Trophoblast cell (in vitro differentiated cells and primary cell): Measurements from ENCODE around the gene DNAJB4.
"Not testable (repeated sequence)": the region's sequence is repeated elsewhere in the genome, so short reads cannot be mapped to it uniquely, and the experiment has no call there.

Experiments
- DNase-seq, 2 donors: peaks; one replicate each; pipeline ENCODE4 v3.0.0-alpha.2; 2016
- H2AFZ ChIP-seq: 2 replicates; pipeline ENCODE4 v1.6.1; 2013; ENCODE audit warnings: low read length, moderate library complexity, mild to moderate bottlenecking; ENCODE audit not compliant: insufficient read depth, poor library complexity
- H2AK5ac ChIP-seq: 2 replicates; pipeline ENCODE4 v1.6.1; 2013; ENCODE audit warnings: mild to moderate bottlenecking, low read length
- H2BK120ac ChIP-seq: 2 replicates; pipeline ENCODE4 v1.6.1; 2013; ENCODE audit warnings: low read length, mild to moderate bottlenecking, moderate library complexity; ENCODE audit not compliant: insufficient read depth, poor library complexity
- H2BK12ac ChIP-seq: 2 replicates; pipeline ENCODE4 v1.6.1; 2013; ENCODE audit warnings: mild to moderate bottlenecking, low read length, moderate library complexity
- H2BK5ac ChIP-seq: 2 replicates; pipeline ENCODE4 v1.6.1; 2013; ENCODE audit warnings: low read length, low read depth, moderate library complexity, mild to moderate bottlenecking; ENCODE audit not compliant: poor library complexity
- H3K14ac ChIP-seq: 2 replicates; pipeline ENCODE4 v1.6.1; 2013; ENCODE audit warnings: mild to moderate bottlenecking, low read length
- H3K18ac ChIP-seq: 2 replicates; pipeline ENCODE4 v1.6.1; 2013; ENCODE audit warnings: mild to moderate bottlenecking, low read length
- H3K23ac ChIP-seq: 2 replicates; pipeline ENCODE4 v1.6.1; 2013; ENCODE audit warnings: low read length
- H3K27ac ChIP-seq: 2 replicates; pipeline ENCODE4 v1.5.1; 2013; ENCODE audit warnings: low read depth, mild to moderate bottlenecking, inconsistent platforms, low read length, moderate library complexity
- H3K27me3 ChIP-seq: 2 replicates; pipeline ENCODE4 v1.6.1; 2013; ENCODE audit warnings: inconsistent platforms, mild to moderate bottlenecking, low read length, moderate library complexity; ENCODE audit not compliant: insufficient read depth
- H3K36me3 ChIP-seq, 2 experiments: 1 replicate in 1 of 2; 2 replicates in 1 of 2; pipeline ENCODE4 v1.6.1; 2013; ENCODE audit warnings: low read length in 2 of 2, mild to moderate bottlenecking in 2 of 2, moderate library complexity in 1 of 2; ENCODE audit not compliant: insufficient read depth in 2 of 2, control insufficient read depth in 1 of 2
- H3K4ac ChIP-seq: 2 replicates; pipeline ENCODE4 v1.6.1; 2013; ENCODE audit warnings: low read depth, mild to moderate bottlenecking, low read length, moderate library complexity
- H3K4me1 ChIP-seq, 2 experiments: 1 replicate in 1 of 2; 2 replicates in 1 of 2; pipeline ENCODE4 v1.6.1; 2013; ENCODE audit warnings: low read length in 2 of 2, mild to moderate bottlenecking in 2 of 2, moderate library complexity in 1 of 2; ENCODE audit not compliant: insufficient read depth in 2 of 2, control insufficient read depth in 1 of 2
- H3K4me2 ChIP-seq: 2 replicates; pipeline ENCODE4 v1.6.1; 2013; ENCODE audit warnings: inconsistent platforms, mild to moderate bottlenecking, low read length, moderate library complexity
- H3K4me3 ChIP-seq: 2 replicates; pipeline ENCODE4 v1.5.1; 2013; ENCODE audit warnings: mild to moderate bottlenecking, low read depth, low read length, inconsistent platforms
- H3K79me1 ChIP-seq: one replicate; pipeline ENCODE4 v1.6.1; 2013; ENCODE audit warnings: low read length
- H3K79me2 ChIP-seq: 2 replicates; pipeline ENCODE4 v1.6.1; 2013; ENCODE audit warnings: low read length, mild to moderate bottlenecking; ENCODE audit not compliant: control insufficient read depth, insufficient read depth, poor library complexity
- H3K9ac ChIP-seq: 2 replicates; pipeline ENCODE4 v1.6.1; 2013; ENCODE audit warnings: mild to moderate bottlenecking, low read length
- H3K9me3 ChIP-seq: 2 replicates; pipeline ENCODE4 v1.6.1; 2013; ENCODE audit warnings: low read depth, mild to moderate bottlenecking, control low read depth, inconsistent platforms, low read length; ENCODE audit not compliant: insufficient read depth
- H4K12ac ChIP-seq: 2 replicates; pipeline ENCODE4 v1.6.1; 2013; ENCODE audit warnings: low read depth, mild to moderate bottlenecking, low read length, moderate library complexity
- H4K8ac ChIP-seq: 2 replicates; pipeline ENCODE4 v1.6.1; 2013; ENCODE audit warnings: low read depth, mild to moderate bottlenecking, low read length, moderate library complexity
- H4K91ac ChIP-seq: one replicate; pipeline ENCODE4 v1.6.1; 2013; ENCODE audit warnings: low read depth, mild to moderate bottlenecking, low read length, moderate library complexity
- WGBS: extraction: QIAGEN DNeasy Blood & Tissue Kit; methylation state at CpG from one replicate; pipeline ENCODE4 v1.1.7; 2013; ENCODE audit warnings: missing lambda C conversion rate; ENCODE audit not compliant: insufficient read length, insufficient coverage; ENCODE audit errors: extremely low coverage; 5-methylcytosine and 5-hydroxymethylcytosine counted together

Gene DNAJB4

DNA sequence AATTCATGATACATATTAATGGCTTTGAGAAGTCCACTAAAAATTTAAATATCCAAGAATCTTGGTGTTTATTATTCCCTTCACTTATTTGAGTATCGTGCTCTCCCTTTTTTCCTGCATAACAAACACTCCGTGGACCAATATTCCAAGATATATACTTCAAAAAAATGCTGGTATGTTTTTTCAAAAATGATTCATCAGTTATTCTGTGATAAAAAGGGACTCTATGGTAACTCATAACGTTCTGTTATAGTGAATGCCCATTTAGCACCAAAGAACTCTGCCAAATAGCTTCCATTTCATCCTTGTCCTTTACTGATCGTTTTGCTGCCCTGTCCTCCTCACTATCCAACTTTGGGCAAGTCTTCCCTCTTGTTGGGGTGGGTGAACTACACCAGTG lies 53.9 kb downstream of the DNAJB4 start:
- no peak for DNase-seq
- WGBS, result no CpG with 5 or more reads among the region's 4 CpGs
- Histone ChIP-seq H2AK5ac (no peak overlapping the region), H2BK5ac (no peak overlapping the region), H3K23ac (no peak overlapping the region), H3K79me1 (no peaks in the 10 kb centered on the region), H3K4me3 (no peak overlapping the region), H3K4ac (no peak overlapping the region), H3K4me1 (no peaks in the 10 kb centered on the region), H2BK120ac (no peak overlapping the region), H3K9ac (no peak overlapping the region), H4K91ac (no peak overlapping the region), H3K9me3 (no peaks in the 10 kb centered on the region), H3K4me2 (no peak overlapping the region), H2BK12ac (no peak overlapping the region), H2AFZ (no peak overlapping the region), H3K27me3 (no peaks in the 10 kb centered on the region), H3K36me3 (no peaks in the 10 kb centered on the region), H3K18ac (no peak overlapping the region), H4K12ac (no peak overlapping the region), H4K8ac (no peak overlapping the region), H3K79me2 (no peaks in the 10 kb centered on the region), H3K27ac (no peak overlapping the region), H3K14ac (no peak overlapping the region)

GRCh38 chr1:78060857-78061563 lies 56.3 kb downstream of the DNAJB4 start:
- Histone ChIP-seq H2AFZ (no peak overlapping the region), H2BK12ac (no peak overlapping the region), H3K4me2 (no peak overlapping the region), H2BK120ac (no peak overlapping the region), H4K12ac (no peak overlapping the region), H3K4me1 (no peaks in the 10 kb centered on the region), H2AK5ac (no peak overlapping the region), H3K18ac (no peak overlapping the region), H4K8ac (no peak overlapping the region), H3K23ac (no peak overlapping the region), H3K4ac (no peak overlapping the region), H3K14ac (no peak overlapping the region), H3K9me3 (no peaks in the 10 kb centered on the region), H3K9ac (no peak overlapping the region), H3K27me3 (no peaks in the 10 kb centered on the region), H3K4me3 (no peak overlapping the region), H3K36me3 (no peaks in the 10 kb centered on the region), H4K91ac (no peak overlapping the region), H3K79me2 (no peaks in the 10 kb centered on the region), H2BK5ac (no peak overlapping the region), H3K27ac (no peak overlapping the region), H3K79me1 (no peaks in the 10 kb centered on the region)
- WGBS, result no CpG with 5 or more reads among the region's 4 CpGs
- DNase-seq, result no peak

DNA sequence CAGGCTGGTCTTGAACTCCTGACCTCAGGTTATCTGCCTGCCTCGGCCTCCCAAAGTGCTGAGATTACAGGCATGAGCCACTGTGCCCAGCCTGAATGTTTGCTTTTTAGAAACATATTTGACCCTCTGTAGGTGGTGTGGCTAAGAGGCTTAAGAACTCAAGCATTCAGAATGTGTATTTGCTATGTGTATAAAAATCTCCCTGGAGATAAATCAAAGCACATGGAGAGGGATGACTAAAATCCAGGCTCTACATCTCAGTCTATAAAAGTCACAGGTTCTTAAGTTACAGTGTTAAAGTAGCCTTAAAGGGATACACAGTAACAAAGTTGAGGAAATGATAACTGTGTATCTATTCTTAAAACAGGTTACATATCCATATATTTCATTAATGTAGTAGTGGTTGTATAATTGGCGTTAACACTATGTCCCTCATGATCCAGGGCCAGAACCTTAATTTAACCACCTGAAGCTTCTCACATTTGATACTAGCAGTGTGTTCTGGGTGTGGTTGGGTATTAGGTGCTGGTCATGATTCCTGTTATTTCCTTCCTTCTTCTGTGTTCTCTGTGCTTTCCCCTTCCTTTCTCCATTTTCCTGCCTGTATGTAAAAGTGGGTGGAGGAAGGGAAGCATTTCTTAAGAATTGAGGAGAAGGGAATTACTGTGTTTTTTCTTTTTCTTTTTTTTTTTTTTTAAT lies 57.2 kb downstream of the DNAJB4 start:
- H4K91ac ChIP-seq, result no peak overlapping the region
- no peak overlapping the region for H2AK5ac ChIP-seq
- H3K4me2 ChIP-seq, result no peak overlapping the region
- no peak overlapping the region for H2BK5ac ChIP-seq
- H3K9me3 ChIP-seq, result no peaks in the 10 kb centered on the region
- H2AFZ ChIP-seq, result no peak overlapping the region
- no CpG with 5 or more reads among the region's 2 CpGs for WGBS
- H3K79me1 ChIP-seq, result no peaks in the 10 kb centered on the region
- no peak for DNase-seq
- no peak overlapping the region for H3K23ac ChIP-seq
- no peak overlapping the region for H3K27ac ChIP-seq
- H4K8ac ChIP-seq, result no peak overlapping the region
- no peak overlapping the region for H4K12ac ChIP-seq
- H3K4me3 ChIP-seq, result no peak overlapping the region
- H2BK12ac ChIP-seq, result no peak overlapping the region
- H3K18ac ChIP-seq, result no peak overlapping the region
- H3K4me1 ChIP-seq, result no peaks in the 10 kb centered on the region
- no peaks in the 10 kb centered on the region for H3K36me3 ChIP-seq
- no peak overlapping the region for H3K4ac ChIP-seq
- H3K27me3 ChIP-seq, result no peaks in the 10 kb centered on the region
- H2BK120ac ChIP-seq, result no peak overlapping the region
- H3K14ac ChIP-seq, result no peak overlapping the region
- no peak overlapping the region for H3K9ac ChIP-seq
- no peaks in the 10 kb centered on the region for H3K79me2 ChIP-seq

GRCh38 chr1:78064886-78065285 lies 60.1 kb downstream of the DNAJB4 start:
- not testable (repeated sequence) for H3K4ac ChIP-seq, H3K9me3 ChIP-seq, H3K4me1 ChIP-seq, H4K8ac ChIP-seq, DNase-seq, H3K79me1 ChIP-seq, H3K14ac ChIP-seq, H3K79me2 ChIP-seq, H2BK5ac ChIP-seq, H3K23ac ChIP-seq, H3K18ac ChIP-seq, H4K91ac ChIP-seq, H2BK12ac ChIP-seq, H2AK5ac ChIP-seq, H3K4me2 ChIP-seq, H3K27me3 ChIP-seq, H3K27ac ChIP-seq, H2BK120ac ChIP-seq, H4K12ac ChIP-seq, H3K4me3 ChIP-seq, H2AFZ ChIP-seq, H3K9ac ChIP-seq, H3K36me3 ChIP-seq
- no CpG with 5 or more reads among the region's 2 CpGs for WGBS
